Hepatocyte (in vitro differentiated cells): ENCODE measurements around the gene ADGRA3.

Experiments
- EZH2 ChIP-seq: fragments of 200-600 bp; sonication (generic); IDR thresholded peaks from 2 replicates; pipeline ENCODE4 v1.6.1; 2016; ENCODE audit warnings: antibody characterized with exemption, mild to moderate bottlenecking, borderline replicate concordance
- EZH2phosphoT487 ChIP-seq: fragments of 200-600 bp; sonication (generic); IDR thresholded peaks from one replicate; pipeline ENCODE4 v1.6.1; 2018; ENCODE audit warnings: antibody characterized with exemption, mild to moderate bottlenecking, low read depth, moderate library complexity; ENCODE audit not compliant: unreplicated experiment, severe bottlenecking
- TF ChIP-seq, protein P1 (sequence below): fragments of 200-600 bp; sonication (generic); IDR thresholded peaks from 2 replicates; pipeline ENCODE4 v1.5.1; 2016; ENCODE audit warnings: antibody characterized with exemption, mild to moderate bottlenecking; ENCODE audit not compliant: poor library complexity

DNA sequence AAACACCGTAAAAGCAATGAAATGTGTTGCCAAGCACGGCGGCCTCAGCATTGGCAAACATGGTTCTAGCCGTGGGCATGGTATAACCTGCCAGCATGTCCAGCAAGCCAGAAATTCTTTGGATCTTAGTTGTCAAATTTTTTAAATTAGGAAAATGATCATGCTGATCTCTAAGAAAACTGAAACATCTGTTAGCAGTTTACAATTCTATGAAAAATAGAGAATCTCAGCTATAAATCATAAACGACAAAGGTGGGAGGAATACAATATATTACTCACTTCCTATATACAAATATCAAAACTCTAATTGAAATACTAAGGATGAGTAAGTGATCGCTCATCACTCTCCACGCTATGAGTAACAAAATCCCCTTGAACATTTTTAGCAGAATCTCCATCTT, 130.3 kb downstream of the ADGRA3 start:
- TF ChIP-seq EZH2 (no peak), EZH2phosphoT487 (no peak)
- TF ChIP-seq, protein P1, sequence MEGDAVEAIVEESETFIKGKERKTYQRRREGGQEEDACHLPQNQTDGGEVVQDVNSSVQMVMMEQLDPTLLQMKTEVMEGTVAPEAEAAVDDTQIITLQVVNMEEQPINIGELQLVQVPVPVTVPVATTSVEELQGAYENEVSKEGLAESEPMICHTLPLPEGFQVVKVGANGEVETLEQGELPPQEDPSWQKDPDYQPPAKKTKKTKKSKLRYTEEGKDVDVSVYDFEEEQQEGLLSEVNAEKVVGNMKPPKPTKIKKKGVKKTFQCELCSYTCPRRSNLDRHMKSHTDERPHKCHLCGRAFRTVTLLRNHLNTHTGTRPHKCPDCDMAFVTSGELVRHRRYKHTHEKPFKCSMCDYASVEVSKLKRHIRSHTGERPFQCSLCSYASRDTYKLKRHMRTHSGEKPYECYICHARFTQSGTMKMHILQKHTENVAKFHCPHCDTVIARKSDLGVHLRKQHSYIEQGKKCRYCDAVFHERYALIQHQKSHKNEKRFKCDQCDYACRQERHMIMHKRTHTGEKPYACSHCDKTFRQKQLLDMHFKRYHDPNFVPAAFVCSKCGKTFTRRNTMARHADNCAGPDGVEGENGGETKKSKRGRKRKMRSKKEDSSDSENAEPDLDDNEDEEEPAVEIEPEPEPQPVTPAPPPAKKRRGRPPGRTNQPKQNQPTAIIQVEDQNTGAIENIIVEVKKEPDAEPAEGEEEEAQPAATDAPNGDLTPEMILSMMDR: no peak
